ENCODE results near the gene STK25. TPM values are rescaled to one million over a fixed set of nuclear protein-coding genes. Genes with fewer than 3 reads are reported as not detected.
"Not testable (repeated sequence)": the region's sequence is repeated elsewhere in the genome, so short reads cannot be mapped to it uniquely, and the experiment has no call there.

Gene STK25
- total RNA-seq, 1 donor from 2014 or later: 240 TPM

DNA sequence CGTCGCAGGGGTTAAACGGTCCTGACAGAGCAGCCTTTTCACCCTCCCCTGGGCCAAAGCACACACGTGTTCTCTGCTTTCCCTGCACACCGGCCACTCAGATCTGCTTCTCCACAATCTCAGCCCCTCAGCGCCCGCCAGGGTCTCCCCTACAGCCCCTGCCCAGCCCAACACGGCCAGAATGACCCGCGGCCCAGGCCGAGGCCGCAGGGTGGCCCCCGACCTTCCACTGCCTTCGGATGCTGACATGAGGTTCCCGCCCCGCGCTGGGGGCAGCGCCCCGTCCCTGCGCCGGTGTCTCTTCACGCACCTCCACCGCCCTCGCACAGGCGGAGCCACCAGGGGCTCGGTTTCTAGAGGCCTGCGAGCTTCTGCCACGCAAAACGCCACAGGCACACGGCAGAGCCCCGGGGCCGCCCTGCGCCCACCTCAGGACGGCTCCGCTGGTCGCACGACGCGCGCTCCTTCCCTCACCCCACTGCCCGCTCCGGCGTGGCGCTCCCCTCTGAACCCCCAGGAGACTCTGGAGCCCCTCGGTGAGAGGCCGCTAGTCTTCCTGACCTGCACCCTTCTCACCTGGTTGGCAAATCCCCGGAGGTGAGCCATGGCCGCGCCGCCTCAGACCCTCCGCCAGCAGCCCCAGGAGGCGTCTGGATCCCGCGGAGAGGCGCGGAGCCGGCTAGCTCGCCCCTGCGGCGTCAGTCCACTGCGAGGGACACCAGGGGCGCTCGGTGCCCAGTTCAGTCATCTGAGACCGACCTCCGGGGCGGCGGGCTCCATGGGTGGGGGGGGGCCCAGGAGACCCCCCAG lies 749 bp downstream of the STK25 start:
- DNase-seq (ENCODE audit: low read depth): no peak

DNA sequence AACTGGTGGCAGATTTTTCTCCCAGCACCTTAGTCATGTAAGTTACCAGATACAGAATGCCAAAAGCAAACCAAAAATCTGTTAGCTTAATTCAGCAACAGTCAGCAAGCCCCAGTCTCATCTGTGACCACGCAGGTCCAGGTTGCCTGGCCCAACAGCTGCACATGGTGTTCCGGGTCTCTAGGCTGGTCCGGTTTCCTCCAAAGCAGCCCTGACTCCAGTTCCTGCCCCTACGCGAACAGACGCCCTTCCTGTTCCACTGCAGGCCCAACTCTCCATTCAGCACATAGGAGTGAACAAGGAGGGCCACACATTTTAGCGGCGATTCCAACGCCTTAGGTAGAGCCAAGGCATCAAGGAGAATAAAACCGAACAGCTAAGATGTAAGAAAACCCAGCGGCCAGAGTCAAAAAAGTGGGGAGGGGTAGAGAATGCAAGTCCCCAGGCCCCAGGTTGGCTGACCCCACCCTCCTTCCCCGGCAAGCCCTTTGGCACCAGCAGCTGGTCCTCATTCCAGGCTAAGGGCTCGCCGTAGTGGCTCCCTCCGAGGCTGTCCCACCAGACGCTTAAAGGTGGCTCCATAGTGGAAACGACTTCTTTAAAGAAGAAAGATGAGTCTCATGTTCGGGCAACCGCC lies 1.5 kb downstream of the STK25 start:
- DNase-seq (ENCODE audit: low read depth): no peak

DNA sequence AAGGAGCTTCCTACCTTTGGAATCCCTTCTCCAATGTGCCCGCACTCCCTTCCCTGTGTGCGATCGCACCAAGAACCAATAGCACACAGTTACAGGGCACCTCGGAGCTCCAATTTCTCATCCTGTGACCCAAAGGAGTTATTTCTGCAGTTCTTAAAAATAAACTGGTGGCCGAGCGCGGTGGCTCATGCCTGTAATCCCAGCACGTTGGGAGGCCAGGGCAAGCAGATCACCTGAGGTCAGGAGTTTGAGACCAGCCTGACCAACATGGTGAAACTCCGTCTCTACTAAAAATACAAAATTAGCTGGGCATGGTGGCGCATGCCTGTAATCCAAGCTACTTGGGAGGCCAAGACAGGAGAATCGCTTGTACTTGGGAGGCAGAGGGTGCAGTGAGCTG lies 2.1 kb downstream of the STK25 start:
- DNase-seq (ENCODE audit: low read depth): not testable (repeated sequence)

DNA sequence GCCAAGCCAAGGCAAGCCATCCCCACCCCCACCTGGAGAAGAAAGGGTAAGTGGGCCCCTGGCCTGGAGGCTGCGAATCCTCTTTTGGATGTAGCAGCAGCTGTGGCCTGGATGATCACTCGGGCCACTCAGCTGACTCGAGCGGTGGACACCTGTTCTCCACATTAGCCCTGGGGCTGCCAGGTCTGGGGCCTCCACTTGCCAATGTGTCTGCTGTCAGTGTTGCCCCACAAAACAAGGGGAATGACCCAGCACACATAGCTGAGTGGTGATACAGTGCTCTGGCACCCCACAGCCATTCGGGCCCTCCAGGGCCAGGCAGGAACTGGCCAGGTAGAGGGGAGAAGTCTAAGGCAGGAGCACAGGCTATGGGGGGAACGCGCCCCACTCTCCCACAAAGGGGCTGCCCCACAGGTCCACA lies 2.6 kb downstream of the STK25 start:
- DNase-seq (ENCODE audit: low read depth): no peak

DNA sequence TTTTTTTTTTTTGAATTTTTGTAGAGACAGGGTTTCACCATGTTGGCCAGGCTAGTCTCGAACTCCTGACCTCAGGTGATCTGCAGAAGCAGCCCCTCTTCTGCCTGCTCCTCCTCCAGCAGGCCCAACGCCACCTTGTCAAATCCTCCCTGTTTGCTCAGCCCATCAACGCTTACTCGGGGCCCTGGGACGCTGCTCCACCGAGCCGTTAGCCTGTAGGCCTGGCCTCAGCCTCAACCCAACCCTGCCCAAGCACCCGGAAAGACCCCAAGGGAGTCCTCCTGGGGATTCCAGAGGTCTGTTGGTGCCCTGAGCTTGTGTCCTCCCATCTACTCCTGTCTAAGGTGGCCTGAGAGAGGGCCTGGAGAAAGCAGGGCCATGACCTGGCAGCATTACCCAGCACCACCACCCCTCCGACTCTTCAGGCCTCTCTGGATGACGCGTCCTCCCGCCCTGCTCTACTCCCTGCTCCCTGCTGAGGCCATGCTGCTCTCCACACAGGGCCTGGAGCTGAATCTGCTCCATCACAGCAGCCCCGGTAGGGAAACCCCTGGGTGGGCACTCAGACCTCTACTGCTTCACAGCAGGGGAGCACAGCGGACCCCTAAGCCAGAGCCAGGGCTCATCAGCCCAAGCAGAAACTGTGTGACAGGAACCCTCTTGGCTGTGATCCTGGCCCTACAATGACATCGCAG lies 3.2 kb downstream of the STK25 start:
- no peak for DNase-seq (ENCODE audit: low read depth)

DNA sequence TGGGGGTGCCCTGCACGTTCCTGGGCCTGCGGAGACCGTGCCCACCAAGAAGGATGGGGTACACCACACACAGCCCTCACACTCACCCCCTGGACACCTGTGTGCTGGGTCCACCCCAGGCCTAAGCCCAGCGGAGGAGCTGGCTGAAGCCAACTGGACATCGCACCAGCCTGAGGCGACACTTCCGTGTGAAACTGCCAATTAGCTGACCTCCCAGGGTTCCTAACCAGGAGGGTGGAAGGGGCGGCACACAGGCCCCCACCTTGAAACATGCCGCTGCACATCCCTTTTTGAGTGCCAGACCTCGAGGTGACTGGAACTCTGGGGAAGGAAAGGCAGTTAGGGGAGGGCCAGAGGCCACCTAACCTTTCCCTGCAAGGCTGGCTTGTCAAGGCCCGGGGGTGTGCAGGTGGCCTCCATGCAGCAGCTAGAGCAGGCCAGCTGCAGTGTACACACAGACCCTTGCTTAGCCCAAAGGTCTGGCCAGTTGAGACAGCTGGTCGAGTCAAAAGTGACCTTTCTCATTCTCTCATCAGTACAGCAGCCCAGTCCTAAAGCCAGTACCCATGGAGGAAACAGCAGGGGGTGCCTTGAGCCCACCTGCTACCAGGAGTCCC lies 4.5 kb downstream of the STK25 start:
- DNase-seq (ENCODE audit: low read depth): no peak

DNA sequence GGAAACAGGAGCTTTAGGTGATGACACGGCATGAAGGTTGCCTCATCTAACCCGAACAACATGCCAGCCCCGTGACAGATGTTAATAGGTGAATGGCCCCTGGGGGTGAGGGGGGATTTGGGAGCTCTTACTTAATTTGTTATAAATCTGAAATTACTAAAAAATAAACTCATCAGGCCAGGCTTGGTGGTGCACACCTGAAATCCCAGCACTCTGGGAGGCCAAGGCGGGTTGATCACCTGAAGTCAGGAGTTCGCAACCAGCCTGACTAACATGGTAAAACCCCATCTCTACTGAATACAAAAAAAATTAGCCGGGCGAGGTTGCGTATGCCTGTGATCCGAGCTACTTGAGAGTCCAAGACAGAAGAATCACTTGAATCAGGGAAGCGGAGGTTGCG lies 6.1 kb downstream of the STK25 start:
- DNase-seq (ENCODE audit: low read depth): no peak

DNA sequence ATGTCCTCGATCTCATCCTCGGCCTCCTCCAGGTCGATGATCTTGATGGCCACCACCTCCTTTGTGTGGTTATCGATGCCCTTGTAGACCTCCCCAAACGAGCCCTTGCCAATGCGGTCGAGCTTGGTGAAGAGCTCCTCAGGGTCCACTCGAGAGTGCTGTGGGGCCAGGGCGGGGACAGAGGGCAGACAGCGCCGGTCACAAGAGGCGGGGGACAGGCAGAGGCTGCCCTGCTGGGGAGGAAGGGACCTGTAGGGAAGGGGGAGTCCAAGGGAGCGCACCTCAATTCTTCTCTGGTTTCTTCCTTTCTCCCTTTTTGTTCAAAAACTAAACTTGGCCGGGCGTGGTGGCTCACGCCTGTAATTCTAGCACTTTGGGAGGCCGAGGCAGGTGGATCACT lies 6.8 kb downstream of the STK25 start:
- DNase-seq (ENCODE audit: low read depth): no peak

DNA sequence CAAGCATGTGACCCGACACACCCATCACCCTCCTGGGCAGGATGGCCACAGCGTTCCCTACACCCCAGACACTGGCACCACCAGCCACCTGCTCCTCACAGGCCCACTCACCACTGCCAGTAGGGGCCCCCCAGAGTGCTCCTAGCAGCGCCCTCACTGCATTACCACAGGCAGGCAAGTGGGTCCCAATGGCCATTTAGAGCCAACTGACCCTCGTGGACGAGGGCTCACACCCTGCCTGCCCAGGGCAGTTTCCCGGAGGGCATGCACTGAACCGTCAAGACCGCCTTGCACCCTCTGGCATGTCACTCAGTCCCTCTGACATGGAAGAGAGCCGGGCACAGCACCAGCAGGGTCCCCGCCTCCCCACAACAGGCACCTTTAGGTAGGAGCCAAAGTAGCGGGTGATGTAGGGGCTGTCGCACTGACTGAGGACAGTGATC lies 7.3 kb downstream of the STK25 start:
- no peak for DNase-seq (ENCODE audit: low read depth)

DNA sequence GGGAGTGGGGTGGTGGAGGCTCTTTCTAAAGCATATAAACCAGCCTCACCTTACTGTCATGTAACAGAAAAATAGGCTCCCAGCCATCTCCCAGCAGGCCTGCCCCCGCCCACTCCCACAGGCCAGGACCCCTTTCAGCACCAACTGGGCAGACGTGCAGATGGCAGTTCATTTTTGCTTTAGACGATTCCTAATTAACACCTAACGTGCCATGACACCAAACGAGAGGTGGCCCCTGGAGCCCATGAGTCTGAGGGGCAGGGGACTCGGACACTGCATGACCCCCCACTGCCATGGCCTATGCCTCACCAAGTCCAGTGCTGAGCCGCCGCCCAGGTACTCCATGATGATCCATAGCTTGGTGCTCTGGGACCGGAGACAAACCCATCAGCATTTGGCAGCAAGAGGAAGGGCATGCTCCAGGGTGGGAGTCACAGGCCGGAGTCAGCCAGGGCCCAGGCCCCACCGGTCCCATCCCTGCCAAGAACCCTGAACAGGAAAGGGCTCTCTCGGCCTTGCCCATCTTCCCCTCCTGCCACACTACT lies 7.9 kb downstream of the STK25 start:
- no peak for DNase-seq (ENCODE audit: low read depth)

DNA sequence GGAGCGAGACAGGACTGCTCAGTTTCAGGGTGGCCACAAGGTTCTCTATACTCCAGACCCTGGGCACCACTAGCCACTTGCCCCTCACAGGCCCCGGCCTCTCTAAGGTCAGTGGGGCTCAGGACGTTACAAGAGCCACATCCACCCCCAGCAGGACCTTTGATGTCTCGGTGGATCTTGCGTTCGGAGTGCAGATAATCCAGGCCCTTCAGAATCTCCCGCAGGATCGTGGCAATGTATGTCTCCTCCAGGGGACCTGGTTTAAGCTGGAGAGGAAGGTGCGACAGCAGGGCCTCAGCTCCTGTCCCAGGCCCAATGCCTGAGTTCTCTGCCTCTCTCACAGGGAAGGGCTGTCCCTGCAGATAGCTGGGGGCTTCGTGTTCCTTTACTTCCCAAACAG lies 8.4 kb downstream of the STK25 start:
- DNase-seq (ENCODE audit: low read depth): no peak

DNA sequence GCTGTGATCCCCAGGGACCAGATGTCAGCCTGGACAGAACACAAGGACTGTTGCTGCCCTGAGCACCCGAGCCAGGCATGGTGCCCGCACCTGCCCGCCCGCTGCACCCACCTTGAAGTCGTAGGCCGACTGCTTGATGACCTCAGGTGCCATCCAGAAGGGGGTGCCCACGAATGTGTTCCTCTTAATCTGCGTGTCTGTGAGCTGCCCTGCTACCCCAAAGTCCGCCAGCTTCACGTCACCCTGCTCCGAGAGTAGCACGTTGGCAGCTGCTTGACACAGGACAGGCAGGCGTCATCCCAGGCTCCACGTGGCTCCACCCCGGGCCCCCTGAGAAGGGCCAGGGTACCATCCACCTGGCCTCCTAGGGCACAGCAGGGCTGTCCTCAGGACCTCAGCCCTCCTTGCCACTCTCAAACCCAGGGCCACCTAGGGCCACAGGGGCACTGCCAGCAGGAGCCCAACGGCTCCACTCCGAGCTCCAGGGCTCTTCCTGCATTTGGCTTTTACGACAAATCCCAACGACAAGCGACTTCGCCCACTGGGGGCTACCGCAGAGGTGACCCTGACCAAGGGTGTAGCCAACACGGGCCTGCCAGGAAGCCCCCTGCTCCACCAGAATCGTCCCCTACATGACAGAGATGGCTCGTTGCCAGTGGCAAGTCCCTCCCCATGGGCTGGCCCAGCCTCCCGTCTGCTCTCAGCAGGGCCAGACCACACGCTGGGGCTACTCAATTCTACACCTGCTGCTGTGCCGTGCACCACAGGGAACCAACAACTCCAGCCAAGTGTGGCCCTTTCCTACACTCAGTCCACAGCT lies 9.0 kb downstream of the STK25 start:
- DNase-seq (ENCODE audit: low read depth): no peak

DNA sequence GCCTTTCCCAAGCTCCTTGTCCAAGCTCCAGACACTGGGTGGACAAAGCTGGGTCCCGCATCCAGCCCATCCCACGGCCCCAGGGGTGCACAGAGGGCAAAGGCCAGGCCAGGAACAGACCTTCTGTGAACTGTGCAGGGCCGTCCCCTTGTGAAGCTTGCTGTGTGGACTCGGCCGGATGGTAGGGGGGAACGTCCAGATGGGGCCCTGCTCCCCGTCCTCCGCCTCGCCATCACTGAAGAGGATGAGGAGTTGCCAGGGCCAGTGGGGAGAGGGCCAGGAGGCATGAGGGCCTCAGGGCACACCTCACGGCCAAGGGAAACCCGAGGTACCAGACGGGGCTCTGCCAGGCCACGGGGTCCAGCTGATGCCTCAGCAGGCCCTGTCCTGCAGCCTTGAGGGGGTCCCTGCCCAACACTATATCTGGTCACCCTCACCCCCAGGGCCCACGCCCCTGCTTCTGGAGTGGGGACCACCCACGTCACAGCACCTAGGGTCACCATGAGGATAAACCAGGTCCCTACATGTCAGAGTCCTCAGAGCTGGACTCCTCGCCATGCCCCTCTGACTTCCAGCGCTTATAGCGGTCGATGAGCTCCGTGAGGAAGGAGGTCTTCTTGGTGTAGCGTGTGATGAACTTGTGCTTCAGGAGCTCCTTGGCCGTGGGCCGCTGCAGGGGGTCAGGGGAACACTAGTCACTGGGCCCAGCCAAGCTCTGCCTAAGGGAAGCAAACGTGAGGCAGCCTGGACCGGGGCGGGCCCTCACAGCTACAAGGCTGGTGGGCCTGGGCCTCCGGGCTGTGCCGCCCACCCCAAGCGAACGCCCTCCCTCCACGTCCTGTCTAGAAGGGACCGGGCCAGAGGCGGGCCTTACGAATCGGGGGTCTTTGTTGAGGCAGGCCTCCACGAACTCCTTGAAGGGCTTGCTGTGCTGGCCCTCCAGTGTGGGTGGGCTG lies 10.0 kb downstream of the STK25 start:
- no peak for DNase-seq (ENCODE audit: low read depth)

DNA sequence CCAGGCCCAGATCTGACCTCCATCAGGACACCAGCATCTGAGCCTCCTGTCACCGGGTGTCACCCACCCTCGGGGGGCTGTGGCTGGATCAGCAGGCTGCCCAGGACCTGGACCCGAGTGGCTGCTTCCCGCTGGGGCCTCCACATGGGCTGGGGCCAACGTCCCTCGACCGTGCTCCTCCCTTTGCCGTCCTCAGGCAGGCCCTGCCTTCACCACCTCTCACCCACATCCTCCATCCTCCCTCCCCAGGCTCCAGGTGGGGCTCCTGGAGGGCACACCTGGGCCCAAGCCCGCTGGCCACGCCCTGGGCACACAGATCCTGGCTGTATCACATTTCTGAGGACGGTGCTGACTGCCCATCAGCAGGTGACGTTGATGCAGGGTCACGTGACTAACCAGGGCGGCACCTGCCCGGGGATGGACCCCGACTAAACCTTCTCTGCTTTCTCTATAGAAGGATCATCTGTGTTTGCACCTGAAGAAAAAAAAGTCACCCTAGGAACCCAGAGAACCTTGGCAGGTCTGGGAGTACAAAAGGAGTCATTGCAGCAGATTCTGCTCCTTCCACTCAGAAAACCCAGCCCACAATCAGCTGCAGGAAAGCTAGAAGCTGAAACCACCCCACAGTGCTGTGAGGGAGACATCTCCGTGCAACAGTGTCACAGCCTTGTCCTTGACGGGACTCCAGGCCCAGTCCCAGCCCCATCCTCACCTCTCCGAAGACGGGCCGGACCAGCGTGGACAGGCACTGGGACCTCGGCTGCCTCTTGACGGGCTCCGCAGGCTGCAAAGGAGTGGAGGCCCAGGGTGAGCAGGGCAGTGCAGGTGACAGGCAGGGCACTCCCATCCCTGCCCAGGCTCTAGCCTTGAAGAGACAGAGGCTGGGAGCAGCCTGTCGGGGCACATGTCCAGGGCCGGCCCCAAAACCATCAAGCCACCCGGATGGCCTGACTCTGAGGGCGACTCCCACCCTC lies 11.2 kb downstream of the STK25 start:
- DNase-seq (ENCODE audit: low read depth): no peak

DNA sequence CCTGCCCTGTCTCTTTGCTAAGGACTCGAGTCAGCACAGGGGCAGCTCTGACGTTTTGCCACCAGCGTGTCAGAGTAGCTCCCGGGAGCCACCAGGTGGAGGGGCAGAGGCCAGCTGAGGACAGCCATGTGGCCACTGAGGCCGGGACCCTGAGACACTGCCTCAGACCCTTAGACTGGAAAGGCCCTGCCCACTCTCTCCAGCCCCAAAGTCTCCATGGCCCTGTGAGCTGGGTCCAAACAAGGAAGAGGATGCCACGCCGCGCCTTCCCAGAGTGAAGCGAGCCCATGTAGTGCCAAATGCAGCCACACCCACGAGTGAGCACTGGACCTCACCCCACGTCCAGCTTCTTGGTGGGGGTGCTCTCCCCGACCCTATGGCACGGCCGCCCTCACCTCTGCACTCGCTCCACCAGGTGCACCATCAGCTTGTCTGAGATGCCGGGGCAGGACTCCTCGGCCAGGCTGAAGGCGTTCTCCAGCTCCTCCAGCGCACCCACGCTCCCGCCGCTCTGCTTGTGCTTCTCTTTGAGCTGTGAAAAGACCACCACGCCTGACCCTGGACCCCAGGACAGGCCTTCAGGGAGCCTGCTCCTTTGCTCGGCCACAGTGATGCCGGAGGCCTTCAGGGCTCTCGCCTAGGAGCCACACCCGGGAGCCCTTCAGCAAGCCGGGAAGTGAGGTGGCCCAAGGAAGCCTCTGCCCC lies 12.2 kb downstream of the STK25 start:
- no peak for DNase-seq (ENCODE audit: low read depth)

DNA sequence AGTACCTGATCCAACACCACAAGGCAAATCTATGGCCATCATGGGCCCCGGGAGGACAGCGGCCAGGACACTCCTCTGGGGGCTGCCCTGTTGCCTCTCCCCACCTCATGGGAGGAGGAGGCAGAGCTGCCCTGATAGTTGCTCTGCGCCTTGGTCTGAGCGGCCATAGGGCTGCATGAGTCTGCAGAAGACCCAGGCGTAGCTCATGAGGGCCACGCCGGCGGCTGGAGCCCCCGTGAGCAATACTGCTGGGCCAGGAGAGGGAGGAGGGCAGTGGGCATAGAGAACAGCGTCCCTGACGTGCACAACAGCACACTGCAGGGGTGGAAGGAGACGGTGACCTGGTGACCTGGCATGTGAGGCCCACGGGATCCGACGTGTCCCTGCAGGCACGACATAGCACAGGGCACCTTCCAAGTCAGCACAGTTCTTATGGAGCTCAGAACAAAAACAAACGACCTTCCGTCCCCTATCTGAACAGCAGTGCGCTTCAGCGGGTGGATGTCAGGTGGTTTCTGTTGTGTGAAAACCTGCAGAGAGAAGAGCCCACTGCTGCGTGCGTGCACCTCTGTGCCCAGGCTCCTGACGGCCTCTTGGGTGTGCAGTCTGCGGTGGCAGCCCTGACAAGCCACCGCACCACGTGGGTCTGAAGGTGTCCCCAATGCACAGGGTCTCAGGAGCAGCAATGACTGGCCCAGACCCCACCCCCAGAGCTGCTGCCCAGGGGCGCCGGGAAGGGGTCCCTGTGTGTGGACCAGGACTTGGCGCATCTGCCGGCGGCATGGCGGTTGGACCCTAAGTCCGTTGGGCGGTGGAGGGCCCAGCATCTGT lies 13.0 kb downstream of the STK25 start:
- DNase-seq (ENCODE audit: low read depth): no peak

DNA sequence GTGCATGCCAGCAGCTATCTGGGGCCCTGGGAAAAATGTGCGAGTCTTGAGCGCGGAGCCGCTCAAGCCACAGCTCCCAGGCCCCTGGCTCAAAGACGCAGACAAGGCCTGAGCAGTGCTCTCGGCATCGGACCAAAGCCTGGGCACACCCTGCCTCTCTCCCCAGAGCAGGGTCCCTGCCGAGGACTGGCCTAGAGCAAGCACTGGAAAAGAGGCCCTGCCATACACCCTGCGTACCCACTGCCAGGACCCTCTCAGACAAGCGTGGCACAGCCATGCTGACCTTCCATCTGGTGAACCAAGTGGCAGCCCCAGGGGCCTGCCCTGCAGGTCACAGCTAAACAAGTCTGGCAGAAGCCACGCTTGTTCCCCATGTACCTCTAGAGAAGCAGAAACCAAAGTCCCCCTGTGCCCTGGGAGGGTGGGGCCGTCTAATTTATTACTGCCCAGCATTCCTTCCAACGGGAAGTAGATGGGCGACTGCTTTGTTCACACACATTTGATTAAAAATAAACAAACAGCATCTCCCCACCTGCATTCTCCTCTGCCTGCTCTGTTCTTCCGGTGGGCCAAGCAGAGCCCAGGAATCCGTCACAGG lies 14.0 kb downstream of the STK25 start:
- DNase-seq (ENCODE audit: low read depth): no peak

Data from renal cortical epithelial cell (primary cell).